Measurements from ENCODE around the gene PRKAR2A. TPM values are rescaled to one million over a fixed set of nuclear protein-coding genes. Genes with fewer than 3 reads are reported as not detected.
"Not testable (repeated sequence)": the region's sequence is repeated elsewhere in the genome, so short reads cannot be mapped to it uniquely, and the experiment has no call there.

PRKAR2A gene
- total RNA-seq, 1 donor: 47.9 TPM

DNA sequence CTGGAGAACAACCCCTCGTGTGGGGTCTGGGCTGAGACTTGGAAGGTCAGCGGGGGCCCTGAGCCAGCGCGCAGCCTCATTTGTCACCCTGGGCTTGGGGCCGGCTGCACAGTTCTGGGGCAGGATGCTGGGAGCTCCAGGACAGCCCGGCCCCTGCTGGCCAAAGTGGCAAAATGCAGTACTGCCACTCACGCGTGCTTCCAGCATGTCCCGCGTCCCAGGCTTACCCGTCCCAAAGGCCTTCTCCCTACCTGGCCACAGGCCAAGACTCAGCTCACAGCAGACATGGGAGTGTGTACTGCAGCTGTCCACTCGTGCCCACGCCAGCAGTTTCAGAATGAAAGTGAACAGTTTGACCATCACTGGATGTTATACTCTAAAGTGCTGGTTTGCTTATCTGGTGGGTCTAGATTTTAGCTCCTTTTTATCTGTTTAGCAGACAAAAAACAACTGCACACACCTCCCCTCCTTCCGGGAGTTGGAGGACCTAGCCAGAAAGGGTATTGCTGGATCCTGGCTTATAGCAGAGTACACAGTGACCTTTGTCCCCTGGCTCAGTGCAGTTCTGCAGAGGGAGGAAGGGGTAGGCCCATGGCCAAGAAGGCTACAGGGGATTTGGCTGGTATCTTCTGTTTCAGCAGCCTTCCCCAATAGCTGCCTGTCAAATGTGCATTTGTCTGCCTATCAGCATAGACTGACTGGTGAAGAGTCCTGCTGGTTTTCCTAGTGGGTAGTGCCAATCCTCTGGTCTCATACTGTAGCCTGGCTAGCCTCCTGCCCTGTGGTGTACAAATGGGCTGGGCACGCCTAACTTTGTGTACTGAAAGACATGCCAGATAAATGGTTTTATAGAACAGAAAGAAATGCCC lies 107.5 kb downstream of the PRKAR2A start:
- H3K4me3 ChIP-seq (ENCODE audit: low read depth, low read length): no peak overlapping the region
- peak; percentile 82 for DNase-seq (ENCODE audit: low read depth)
- TF ChIP-seq, protein P1, sequence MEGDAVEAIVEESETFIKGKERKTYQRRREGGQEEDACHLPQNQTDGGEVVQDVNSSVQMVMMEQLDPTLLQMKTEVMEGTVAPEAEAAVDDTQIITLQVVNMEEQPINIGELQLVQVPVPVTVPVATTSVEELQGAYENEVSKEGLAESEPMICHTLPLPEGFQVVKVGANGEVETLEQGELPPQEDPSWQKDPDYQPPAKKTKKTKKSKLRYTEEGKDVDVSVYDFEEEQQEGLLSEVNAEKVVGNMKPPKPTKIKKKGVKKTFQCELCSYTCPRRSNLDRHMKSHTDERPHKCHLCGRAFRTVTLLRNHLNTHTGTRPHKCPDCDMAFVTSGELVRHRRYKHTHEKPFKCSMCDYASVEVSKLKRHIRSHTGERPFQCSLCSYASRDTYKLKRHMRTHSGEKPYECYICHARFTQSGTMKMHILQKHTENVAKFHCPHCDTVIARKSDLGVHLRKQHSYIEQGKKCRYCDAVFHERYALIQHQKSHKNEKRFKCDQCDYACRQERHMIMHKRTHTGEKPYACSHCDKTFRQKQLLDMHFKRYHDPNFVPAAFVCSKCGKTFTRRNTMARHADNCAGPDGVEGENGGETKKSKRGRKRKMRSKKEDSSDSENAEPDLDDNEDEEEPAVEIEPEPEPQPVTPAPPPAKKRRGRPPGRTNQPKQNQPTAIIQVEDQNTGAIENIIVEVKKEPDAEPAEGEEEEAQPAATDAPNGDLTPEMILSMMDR (IDR thresholded peaks at IDR 0.05; ENCODE audit: insufficient read depth, low read depth, low read length): peak; percentile 90

DNA sequence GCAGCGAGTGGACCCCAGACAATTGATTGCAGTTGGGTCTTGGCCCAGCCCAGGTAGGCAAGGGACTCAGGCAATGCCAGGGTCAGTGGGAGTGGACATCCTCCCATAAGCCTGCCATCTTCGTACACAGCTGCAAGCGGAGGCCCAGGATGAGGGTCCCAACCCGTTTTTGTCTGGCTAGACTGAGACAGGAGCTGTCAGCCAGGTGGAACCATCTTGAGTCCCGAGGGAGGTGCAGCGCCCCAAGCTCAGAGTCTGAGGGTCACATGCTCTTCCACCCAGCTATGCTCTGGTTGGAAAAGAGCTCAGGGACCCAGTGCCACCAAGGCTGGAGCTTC lies 108.1 kb downstream of the PRKAR2A start:
- DNase-seq (ENCODE audit: low read depth): no peak
- TF ChIP-seq, protein P1 (IDR thresholded peaks at IDR 0.05; ENCODE audit: insufficient read depth, low read depth, low read length): no peak
- no peak overlapping the region for H3K4me3 ChIP-seq (ENCODE audit: low read depth, low read length)

DNA sequence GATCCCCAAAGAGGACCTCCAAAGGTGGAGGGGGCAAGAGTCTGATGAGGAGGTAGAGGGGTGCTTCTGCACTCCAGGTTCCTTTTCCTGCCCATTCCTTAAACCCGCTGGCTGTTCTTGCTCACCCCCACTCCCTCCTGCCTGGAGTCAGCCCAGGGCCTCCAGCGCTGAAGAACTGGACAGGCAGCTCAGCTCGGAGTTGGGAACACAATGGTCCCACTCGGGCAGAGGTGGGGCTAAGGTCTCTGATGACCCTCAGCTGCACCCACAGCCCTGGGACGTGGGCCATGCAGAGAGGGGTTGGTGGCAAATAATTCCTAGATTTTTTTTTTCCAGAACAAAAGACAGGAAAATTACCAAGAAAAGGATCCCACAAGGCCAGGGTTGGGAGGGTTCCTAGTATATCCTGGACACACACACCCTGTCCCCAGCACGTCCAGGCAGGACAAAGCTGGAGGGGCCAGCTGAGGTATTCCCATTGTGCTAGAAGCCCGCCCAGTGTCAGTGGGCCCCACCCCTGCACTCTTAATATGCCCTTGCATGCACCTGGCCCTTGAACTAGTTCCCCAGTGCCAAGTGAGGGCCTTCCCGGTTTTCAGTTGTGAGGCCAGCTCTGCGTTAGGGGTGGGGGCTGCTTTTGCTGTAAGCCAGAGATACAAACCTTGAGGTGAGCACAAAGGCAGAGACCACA lies 108.6 kb downstream of the PRKAR2A start:
- TF ChIP-seq, protein P1 (IDR thresholded peaks at IDR 0.05; ENCODE audit: insufficient read depth, low read depth, low read length): no peak
- no peak overlapping the region for H3K4me3 ChIP-seq (ENCODE audit: low read depth, low read length)
- DNase-seq (ENCODE audit: low read depth): no peak

DNA sequence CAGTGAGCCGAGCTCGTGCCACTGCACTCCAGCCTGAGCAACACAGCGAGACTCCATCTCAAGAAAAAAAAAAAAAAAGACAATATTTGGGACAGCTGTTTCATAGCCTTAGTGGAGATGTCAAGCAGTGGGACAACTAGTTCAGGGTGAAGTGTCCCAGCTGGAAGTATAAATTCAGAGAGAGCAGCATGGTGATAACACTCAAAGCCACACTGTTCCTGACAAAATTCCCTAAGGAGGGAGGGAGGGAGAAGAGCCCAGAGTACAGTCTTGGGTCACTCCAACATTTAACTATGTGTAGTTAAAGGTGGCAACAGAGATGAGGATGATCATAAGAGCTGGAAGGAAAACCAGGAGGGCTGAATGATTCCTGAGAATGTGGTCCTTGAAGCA lies 109.5 kb downstream of the PRKAR2A start:
- peak; percentile 20 for DNase-seq (ENCODE audit: low read depth)
- TF ChIP-seq, protein P1 (IDR thresholded peaks at IDR 0.05; ENCODE audit: insufficient read depth, low read depth, low read length): no peak

DNA sequence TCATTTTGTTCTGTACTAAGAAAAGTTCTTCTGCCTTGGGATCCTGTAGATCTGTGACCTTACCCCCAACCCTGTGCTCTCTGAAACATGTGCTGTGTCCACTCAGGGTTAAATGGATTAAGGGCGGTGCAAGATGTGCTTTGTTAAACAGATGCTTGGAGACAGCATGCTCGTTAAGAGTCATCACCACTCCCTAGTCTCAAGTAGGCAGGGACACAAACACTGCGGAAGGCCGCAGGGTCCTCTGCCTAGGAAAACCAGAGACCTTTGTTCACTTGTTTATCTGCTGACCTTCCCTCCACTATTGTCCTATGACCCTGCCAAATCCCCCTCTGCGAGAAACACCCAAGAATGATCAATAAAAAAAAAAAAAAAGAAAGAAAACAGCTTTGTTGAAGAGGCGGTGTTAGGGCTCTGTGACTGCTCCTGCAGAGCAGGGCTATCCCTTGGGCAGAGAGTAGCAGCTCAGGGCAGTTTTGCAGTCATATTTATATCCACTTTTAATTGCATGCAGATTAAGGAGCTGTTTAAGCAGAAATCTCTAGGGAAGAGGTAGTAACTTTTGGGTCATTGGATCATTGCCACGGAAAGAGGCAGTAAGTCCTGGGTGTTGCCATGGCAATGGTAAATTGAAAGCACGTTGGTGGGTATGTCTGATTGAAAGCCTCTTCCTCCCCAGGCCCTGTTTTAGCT lies 112.5 kb downstream of the PRKAR2A start:
- peak; percentile 17 for DNase-seq (ENCODE audit: low read depth)

More for the DNA sequence above, 109.5 kb downstream of the PRKAR2A start:
- no peak overlapping the region for H3K4me3 ChIP-seq (ENCODE audit: low read depth, low read length)

DNA sequence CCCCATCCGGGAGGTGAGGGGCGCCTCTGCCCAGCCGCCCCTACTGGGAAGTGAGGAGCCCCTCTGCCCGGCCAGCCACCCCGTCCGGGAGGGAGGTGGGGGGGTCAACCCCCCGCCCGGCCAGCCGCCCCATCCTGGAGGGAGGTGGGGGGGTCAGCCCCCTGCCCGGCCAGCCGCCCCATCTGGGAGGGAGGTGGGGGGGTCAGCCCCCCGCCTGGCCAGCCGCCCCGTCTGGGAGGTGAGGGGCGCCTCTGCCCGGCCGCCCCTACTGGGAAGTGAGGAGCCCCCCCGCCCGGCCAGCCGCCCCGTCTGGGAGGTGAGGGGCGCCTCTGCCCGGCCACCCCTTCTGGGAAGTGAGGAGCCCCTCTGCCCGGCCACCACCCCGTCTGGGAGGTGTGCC lies 113.1 kb downstream of the PRKAR2A start:
- DNase-seq (ENCODE audit: low read depth); H3K4me3 ChIP-seq (ENCODE audit: low read depth, low read length): not testable (repeated sequence)

More for the DNA sequence above, 112.5 kb downstream of the PRKAR2A start:
- not testable (repeated sequence) for H3K4me3 ChIP-seq (ENCODE audit: low read depth, low read length)

DNA sequence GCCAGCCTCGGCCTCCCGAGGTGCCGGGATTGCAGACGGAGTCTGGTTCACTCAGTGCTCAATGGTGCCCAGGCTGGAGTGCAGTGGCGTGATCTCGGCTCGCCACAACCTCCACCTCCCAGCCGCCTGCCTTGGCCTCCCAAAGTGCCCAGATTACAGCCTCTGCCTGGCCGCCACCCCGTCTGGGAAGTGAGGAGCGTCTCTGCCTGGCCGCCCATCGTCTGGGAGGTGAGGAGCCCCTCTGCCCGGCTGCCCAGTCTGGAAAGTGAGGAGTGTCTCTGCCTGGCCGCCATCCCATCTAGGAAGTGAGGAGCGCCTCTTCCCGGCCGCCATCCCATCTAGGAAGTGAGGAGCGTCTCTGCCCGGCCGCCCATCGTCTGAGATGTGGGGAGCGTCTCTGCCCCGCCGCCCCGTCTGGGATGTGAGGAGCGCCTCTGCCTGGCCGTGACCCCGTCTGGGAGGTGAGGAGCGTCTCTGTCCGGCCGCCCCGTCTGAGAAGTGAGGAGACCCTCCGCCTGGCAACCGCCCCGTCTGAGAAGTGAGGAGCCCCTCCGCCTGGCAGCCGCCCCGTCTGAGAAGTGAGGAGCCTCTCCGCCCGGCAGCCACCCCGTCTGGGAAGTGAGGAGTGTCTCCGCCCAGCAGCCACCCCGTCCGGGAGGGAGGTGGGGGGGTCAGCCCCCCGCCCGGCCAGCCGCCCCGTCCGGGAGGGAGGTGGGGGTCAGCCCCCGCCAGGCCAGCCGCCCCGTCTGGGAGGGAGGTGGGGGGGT lies 113.7 kb downstream of the PRKAR2A start:
- H3K4me3 ChIP-seq (ENCODE audit: low read depth, low read length); DNase-seq (ENCODE audit: low read depth): not testable (repeated sequence)

DNA sequence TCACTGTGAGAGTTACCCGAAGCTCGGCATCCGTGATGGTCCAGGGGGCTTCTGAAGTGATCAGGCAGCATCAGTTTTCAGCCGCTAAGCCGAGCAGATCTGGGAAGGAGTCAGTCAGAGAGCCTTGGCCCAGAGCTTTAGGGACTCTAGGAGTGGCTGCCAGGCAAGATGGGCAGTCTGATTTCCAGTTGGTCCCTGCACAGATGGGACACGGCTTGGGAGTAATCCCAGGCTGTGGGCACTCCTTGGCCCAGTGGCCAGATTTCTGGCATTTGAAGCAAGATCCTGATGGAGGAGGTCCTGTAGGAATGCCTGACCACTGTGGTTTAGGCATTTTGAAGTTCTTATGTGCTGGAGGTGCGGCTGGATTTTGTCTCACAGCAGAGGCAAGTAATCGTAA lies 120.2 kb downstream of the PRKAR2A start:
- no peak for DNase-seq (ENCODE audit: low read depth)
- TF ChIP-seq, protein P1 (IDR thresholded peaks at IDR 0.05; ENCODE audit: insufficient read depth, low read depth, low read length): no peak
- H3K4me3 ChIP-seq (ENCODE audit: low read depth, low read length): no peak overlapping the region

DNA sequence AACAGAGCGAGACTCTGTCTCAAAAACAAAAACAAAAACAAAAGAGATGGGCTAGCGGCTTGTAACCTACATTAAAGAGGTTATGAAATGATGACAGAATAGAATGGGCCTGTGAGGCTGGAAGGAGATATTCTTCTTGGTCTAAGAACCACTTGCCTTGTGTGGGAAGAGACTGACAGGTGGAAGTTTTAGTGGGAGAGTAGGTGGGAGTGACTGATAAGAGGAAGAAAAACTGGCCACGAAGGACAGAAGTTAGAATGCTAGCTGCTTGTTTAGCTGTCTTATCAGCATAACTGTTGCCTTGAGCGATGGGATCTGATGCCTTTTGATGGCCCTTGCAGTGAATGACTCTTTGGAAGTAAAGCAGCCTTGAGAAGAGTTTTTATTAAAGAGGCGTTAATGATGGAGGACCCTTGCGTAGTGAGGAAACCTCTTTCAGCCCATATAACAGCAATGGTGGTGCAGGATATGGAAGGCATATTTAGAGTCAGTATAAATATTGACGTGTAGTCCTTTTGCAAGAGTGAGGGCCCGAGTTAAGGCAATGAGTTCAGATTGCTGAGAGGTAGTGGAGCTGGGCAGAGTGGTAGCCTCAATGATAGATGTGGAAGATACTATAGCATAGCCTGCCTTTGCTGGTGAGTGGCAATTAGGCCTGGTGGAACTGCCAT lies 122.4 kb downstream of the PRKAR2A start:
- not testable (repeated sequence) for H3K4me3 ChIP-seq (ENCODE audit: low read depth, low read length); DNase-seq (ENCODE audit: low read depth)
